Hematopoietic multipotent progenitor cell treated with erythropoietin and hydrocortisone succinate and interleukin-3 and kit ligand, for 15 days (in vitro differentiated cells): ENCODE data around the gene JARID2.
A peak's percentile ranks its signal among the peaks of the same experiment; 100 is the strongest.
"Not testable (repeated sequence)": the region's sequence is repeated elsewhere in the genome, so short reads cannot be mapped to it uniquely, and the experiment has no call there.

Experiments
- DNase-seq: peaks from one replicate; pipeline ENCODE4 v3.0.0-alpha.2; 2015; ENCODE audit warnings: low spot score

Gene JARID2

GRCh38 chr6:15289456-15289855 lies 43.6 kb downstream of the JARID2 start:
- not testable (repeated sequence) for DNase-seq

GRCh38 chr6:15290067-15290680 lies 44.3 kb downstream of the JARID2 start:
- DNase-seq, result no peak

GRCh38 chr6:15290962-15291704 lies 45.3 kb downstream of the JARID2 start:
- DNase-seq, result no peak

- DNase-seq, result no peak
Measured at GRCh38 chr6:15292721-15293302, 46.9 kb downstream of the JARID2 start.

- DNase-seq, result no peak
Measured at GRCh38 chr6:15293674-15294073, 47.8 kb downstream of the JARID2 start.

GRCh38 chr6:15294504-15294903 lies 48.6 kb downstream of the JARID2 start:
- DNase-seq, result no peak

- DNase-seq, result no peak
Measured at GRCh38 chr6:15296249-15296648, 50.4 kb downstream of the JARID2 start.

- DNase-seq, result peak; percentile 53
Measured at GRCh38 chr6:15296735-15297134, 50.9 kb downstream of the JARID2 start.

- DNase-seq, result not testable (repeated sequence)
Measured at GRCh38 chr6:15297167-15297566, 51.3 kb downstream of the JARID2 start.

GRCh38 chr6:15297895-15298590 lies 52.2 kb downstream of the JARID2 start:
- DNase-seq, result no peak

- DNase-seq, result peak; percentile 85
Measured at GRCh38 chr6:15299430-15300131, 53.7 kb downstream of the JARID2 start.

- DNase-seq, result no peak
Measured at GRCh38 chr6:15301179-15302006, 55.5 kb downstream of the JARID2 start.

- peak; percentile 69 for DNase-seq
Measured at GRCh38 chr6:15303162-15303919, 57.5 kb downstream of the JARID2 start.

- peak; percentile 56 for DNase-seq
Measured at GRCh38 chr6:15303920-15304291, 58.0 kb downstream of the JARID2 start.

GRCh38 chr6:15304337-15305042 lies 58.6 kb downstream of the JARID2 start:
- DNase-seq, result peak; percentile 89

GRCh38 chr6:15305496-15305895 lies 59.6 kb downstream of the JARID2 start:
- no peak for DNase-seq

- no peak for DNase-seq
Measured at GRCh38 chr6:15305909-15306308, 60.0 kb downstream of the JARID2 start.

- DNase-seq, result no peak
Measured at GRCh38 chr6:15308435-15309213, 62.8 kb downstream of the JARID2 start.
